ENCODE measurements around the gene TTLL4.

DNA sequence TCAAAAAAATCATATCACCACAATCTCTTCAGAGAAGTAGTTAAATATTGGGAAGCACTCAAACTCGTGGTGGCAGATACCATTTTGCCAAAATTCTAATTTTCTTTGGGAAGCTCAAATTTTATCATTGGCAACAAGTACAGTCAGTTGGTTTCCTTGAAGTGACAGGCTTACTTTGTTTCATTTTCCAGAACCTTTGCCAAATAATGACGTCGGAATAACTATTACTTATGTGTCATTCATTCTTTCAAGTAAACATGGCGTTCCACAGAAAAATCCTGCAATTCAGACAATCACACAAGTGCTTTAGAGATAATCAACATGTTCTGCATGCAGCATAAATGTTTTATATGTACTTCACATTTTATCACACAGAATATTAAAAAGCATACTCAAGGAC, 5.4 kb downstream of the TTLL4 start:
- TF ChIP-seq, protein P1, sequence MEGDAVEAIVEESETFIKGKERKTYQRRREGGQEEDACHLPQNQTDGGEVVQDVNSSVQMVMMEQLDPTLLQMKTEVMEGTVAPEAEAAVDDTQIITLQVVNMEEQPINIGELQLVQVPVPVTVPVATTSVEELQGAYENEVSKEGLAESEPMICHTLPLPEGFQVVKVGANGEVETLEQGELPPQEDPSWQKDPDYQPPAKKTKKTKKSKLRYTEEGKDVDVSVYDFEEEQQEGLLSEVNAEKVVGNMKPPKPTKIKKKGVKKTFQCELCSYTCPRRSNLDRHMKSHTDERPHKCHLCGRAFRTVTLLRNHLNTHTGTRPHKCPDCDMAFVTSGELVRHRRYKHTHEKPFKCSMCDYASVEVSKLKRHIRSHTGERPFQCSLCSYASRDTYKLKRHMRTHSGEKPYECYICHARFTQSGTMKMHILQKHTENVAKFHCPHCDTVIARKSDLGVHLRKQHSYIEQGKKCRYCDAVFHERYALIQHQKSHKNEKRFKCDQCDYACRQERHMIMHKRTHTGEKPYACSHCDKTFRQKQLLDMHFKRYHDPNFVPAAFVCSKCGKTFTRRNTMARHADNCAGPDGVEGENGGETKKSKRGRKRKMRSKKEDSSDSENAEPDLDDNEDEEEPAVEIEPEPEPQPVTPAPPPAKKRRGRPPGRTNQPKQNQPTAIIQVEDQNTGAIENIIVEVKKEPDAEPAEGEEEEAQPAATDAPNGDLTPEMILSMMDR (IDR thresholded peaks at IDR 0.05), result no peak
- TF ChIP-seq POLR2A (IDR thresholded peaks at IDR 0.05), result no peak
